ENCODE results near the gene CNTN5. TPM values are rescaled to one million over a fixed set of nuclear protein-coding genes. Genes with fewer than 3 reads are reported as not detected.
A peak's percentile ranks its signal among the peaks of the same experiment; 100 is the strongest.

The CNTN5 gene
- total RNA-seq, 1 donor from 2014 or later = 17.7 TPM

- H3K36me3 Mint-ChIP-seq = peaks cover 6% of the 10 kb centered on the region
- peaks cover 17% of the 10 kb centered on the region for H3K9me3 Mint-ChIP-seq
Measured at GRCh38 chr11:99229544-99229943, 208.8 kb downstream of the CNTN5 start.

GRCh38 chr11:99234534-99234933 is 213.8 kb downstream of the CNTN5 start:
- H3K27ac Mint-ChIP-seq = no peak overlapping the region
- TF ChIP-seq CTCF (IDR thresholded peaks at IDR 0.05; ENCODE audit: unreplicated experiment) = no peak
- peaks cover 6% of the 10 kb centered on the region for H3K36me3 Mint-ChIP-seq
- H3K4me3 Mint-ChIP-seq = no peak overlapping the region
- DNase-seq (ENCODE audit: low spot score in 2 of 2, unreplicated experiment in 2 of 2) = no peak
- no peaks in the 10 kb centered on the region for H3K4me1 Mint-ChIP-seq
- peaks cover 20% of the 10 kb centered on the region for H3K9me3 Mint-ChIP-seq
- H3K27me3 Mint-ChIP-seq (ENCODE audit: low read depth) = no peaks in the 10 kb centered on the region

More at GRCh38 chr11:99229544-99229943, 208.8 kb downstream of the CNTN5 start:
- Mint-ChIP-seq H3K4me1 (no peaks in the 10 kb centered on the region), H3K27ac (peak overlapping the region; percentile 47), H3K27me3 (ENCODE audit: low read depth) (no peaks in the 10 kb centered on the region), H3K4me3 (no peak overlapping the region)
- no peak for TF ChIP-seq CTCF (IDR thresholded peaks at IDR 0.05; ENCODE audit: unreplicated experiment)
- DNase-seq (ENCODE audit: low spot score in 2 of 2, unreplicated experiment in 2 of 2) = no peak

- DNase-seq (ENCODE audit: low spot score in 2 of 2, unreplicated experiment in 2 of 2) = no peak
- Mint-ChIP-seq H3K4me1 (no peaks in the 10 kb centered on the region), H3K36me3 (no peaks in the 10 kb centered on the region), H3K4me3 (no peak overlapping the region), H3K9me3 (peaks cover 12% of the 10 kb centered on the region), H3K27me3 (ENCODE audit: low read depth) (no peaks in the 10 kb centered on the region), H3K27ac (no peak overlapping the region)
- no peak for TF ChIP-seq CTCF (IDR thresholded peaks at IDR 0.05; ENCODE audit: unreplicated experiment)
Measured at GRCh38 chr11:99238401-99238800, 217.7 kb downstream of the CNTN5 start.

GRCh38 chr11:99240192-99241030 is 219.7 kb downstream of the CNTN5 start:
- Mint-ChIP-seq H3K27me3 (ENCODE audit: low read depth) (no peaks in the 10 kb centered on the region), H3K27ac (no peak overlapping the region), H3K9me3 (peaks cover 12% of the 10 kb centered on the region), H3K4me3 (no peak overlapping the region), H3K4me1 (no peaks in the 10 kb centered on the region), H3K36me3 (no peaks in the 10 kb centered on the region)
- no peak for DNase-seq (ENCODE audit: low spot score in 2 of 2, unreplicated experiment in 2 of 2)
- no peak for TF ChIP-seq CTCF (IDR thresholded peaks at IDR 0.05; ENCODE audit: unreplicated experiment)

- Mint-ChIP-seq H3K4me1 (no peaks in the 10 kb centered on the region), H3K27me3 (ENCODE audit: low read depth) (no peaks in the 10 kb centered on the region), H3K4me3 (no peak overlapping the region), H3K36me3 (no peaks in the 10 kb centered on the region), H3K9me3 (peaks cover 12% of the 10 kb centered on the region), H3K27ac (no peak overlapping the region)
- no peak for TF ChIP-seq CTCF (IDR thresholded peaks at IDR 0.05; ENCODE audit: unreplicated experiment)
- no peak for DNase-seq (ENCODE audit: low spot score in 2 of 2, unreplicated experiment in 2 of 2)
Measured at GRCh38 chr11:99241066-99241465, 220.3 kb downstream of the CNTN5 start.
